HepG2 (cell line): ENCODE measurements around the gene IL1RAPL1. TPM values are rescaled to one million over a fixed set of nuclear protein-coding genes. Genes with fewer than 3 reads are reported as not detected.

Experiments used
- ATAC-seq: fragments of 200-7000 bp; cut with Tn5 transposase; 3 replicates; pipeline ENCODE4 v1.9.1; 2020; ENCODE audit warnings: mild to moderate bottlenecking, moderate library complexity
- BruUV-seq: library from RNA; stranded (reverse); fragments of 400-500 nt; replicated peaks from 2 replicates; lab custom pipeline; 2021; lab: Mats Ljungman, UMichigan
- CTCF ChIA-PET: fragments of 300-600 bp; formaldehyde crosslinking; extraction: SDS; loops from one replicate; lab custom pipeline; 2021; ENCODE audit warnings: low total read pairs, inconsistent platforms, low intra/inter-chr PET ratio; lab: Yijun Ruan, JAX
- POLR2A ChIA-PET: fragments of 350-600 bp; sonication (Branson Sonifier 250); formaldehyde crosslinking; loops from one replicate; lab custom pipeline; 2020; ENCODE audit warnings: antibody characterized with exemption, inconsistent platforms; lab: Yijun Ruan, JAX
- DNase-seq: peaks from one replicate; pipeline ENCODE4 v3.0.0-alpha.2; 2015; ENCODE audit warnings: low spot score
- FAIRE-seq: peaks from 3 replicates; lab custom pipeline; 2011; peaks lifted over from hg19 to GRCh38; lab: Jason Lieb, UNC
- H2AFZ ChIP-seq: one replicate; pipeline ENCODE4 v1.6.1; 2011; ENCODE audit warnings: low read length, inconsistent platforms
- H3K27ac ChIP-seq: fragments of 300-600 bp; 3 replicates; pipeline ENCODE4 v1.8.0; 2011; ENCODE audit warnings: mixed run types, mild to moderate bottlenecking, mixed read lengths, low read length, inconsistent platforms; ENCODE audit not compliant: insufficient read depth; ENCODE audit errors: extremely low read length
- H3K27me3 ChIP-seq, 2 experiments: fragments of 200-600 bp in 1 of 2; 2 replicates in 1 of 2; 3 replicates in 1 of 2; pipeline versions ENCODE4 v1.6.0 to v1.8.0; 2011; ENCODE audit warnings: low read length in 2 of 2, mild to moderate bottlenecking in 2 of 2, moderate library complexity in 2 of 2, inconsistent platforms in 1 of 2; ENCODE audit not compliant: insufficient read depth in 2 of 2, control insufficient read depth in 1 of 2
- H3K36me3 ChIP-seq, 2 experiments: fragments of 200-600 bp in 1 of 2; replicated peaks in 1 of 2; 2 replicates in 1 of 2; 3 replicates in 1 of 2; pipeline versions ENCODE4 v1.5.1 to v1.8.0; 2011; ENCODE audit warnings: low read length in 2 of 2, inconsistent platforms in 1 of 2; ENCODE audit not compliant: insufficient read depth in 2 of 2, control insufficient read depth in 1 of 2
- H3K4me1 ChIP-seq: 2 replicates; pipeline ENCODE4 v1.5.1; 2012; ENCODE audit warnings: low read length, inconsistent platforms; ENCODE audit not compliant: insufficient read depth
- H3K4me2 ChIP-seq: 2 replicates; pipeline ENCODE4 v1.6.0; 2011; ENCODE audit warnings: low read depth, low read length, inconsistent platforms
- H3K4me3 ChIP-seq, 3 experiments: fragments of 200-600 bp in 1 of 3; sonication (generic), shearing (Covaris generic) in 1 of 3; replicated peaks in 1 of 3; 2 replicates each; pipeline ENCODE4 v1.5.1; 2011 to 2016; ENCODE audit warnings: low read length in 3 of 3, inconsistent platforms in 2 of 3, low read depth in 2 of 3, mild to moderate bottlenecking in 2 of 3, control low read depth in 1 of 3, mixed read lengths in 1 of 3; ENCODE audit not compliant: insufficient read depth in 1 of 3
- H3K79me2 ChIP-seq: one replicate; pipeline ENCODE4 v1.6.1; 2011; ENCODE audit warnings: low read length, inconsistent platforms; ENCODE audit not compliant: insufficient read depth
- H3K9ac ChIP-seq: 2 replicates; pipeline ENCODE4 v1.6.0; 2011; ENCODE audit warnings: mild to moderate bottlenecking, low read depth, low read length, inconsistent platforms; ENCODE audit not compliant: insufficient read depth
- H3K9me3 ChIP-seq: 2 replicates; pipeline ENCODE4 v1.5.1; 2012; ENCODE audit warnings: mild to moderate bottlenecking, low read length
- H4K20me1 ChIP-seq: 2 replicates; pipeline ENCODE4 v1.6.0; 2011; ENCODE audit warnings: inconsistent platforms, mild to moderate bottlenecking, low read length, moderate library complexity; ENCODE audit not compliant: insufficient read depth
- ARID2 ChIP-seq: sonication (generic); formaldehyde crosslinking; IDR thresholded peaks from 2 replicates; pipeline ENCODE4 v1.8.1; 2022; ENCODE audit warnings: mild to moderate bottlenecking, missing genetic modification reagents, borderline replicate concordance
- NR2F1 ChIP-seq, 2 experiments: fragments of 450-650 bp in 1 of 2; formaldehyde crosslinking in 1 of 2; IDR thresholded peaks; 2 replicates each; pipeline versions ENCODE4 v1.5.0 to v1.6.1; 2016 to 2020; ENCODE audit warnings: mild to moderate bottlenecking in 1 of 2, missing compliant biosample characterization in 1 of 2, missing genetic modification reagents in 1 of 2, moderate library complexity in 1 of 2
- SIX1 ChIP-seq: sonication (generic); formaldehyde crosslinking; IDR thresholded peaks from 2 replicates; pipeline ENCODE4 v1.4.0; 2020; ENCODE audit warnings: missing genetic modification reagents, borderline replicate concordance
- ZKSCAN1 ChIP-seq: fragments of 150-350 bp; IDR thresholded peaks from 2 replicates; pipeline ENCODE4 v1.6.1; 2014; ENCODE audit warnings: low read length
- ZMYM4 ChIP-seq: sonication (generic); formaldehyde crosslinking; IDR thresholded peaks from 2 replicates; pipeline ENCODE4 v1.8.1; 2023; ENCODE audit warnings: mild to moderate bottlenecking, missing genetic modification reagents
- ZNF256 ChIP-seq: sonication (generic); formaldehyde crosslinking; conservative IDR thresholded peaks from 2 replicates; pipeline ENCODE4 v1.4.0; 2020; ENCODE audit warnings: missing genetic modification reagents
- ZNF468 ChIP-seq: sonication (generic); formaldehyde crosslinking; IDR thresholded peaks from 2 replicates; pipeline ENCODE4 v1.8.0; 2022; ENCODE audit warnings: mild to moderate bottlenecking, moderate library complexity, missing genetic modification reagents
- ZNF556 ChIP-seq: sonication (generic); formaldehyde crosslinking; IDR thresholded peaks from 2 replicates; pipeline ENCODE4 v1.4.0; 2020; ENCODE audit warnings: mild to moderate bottlenecking, missing genetic modification reagents, borderline replicate concordance
- ZNF577 ChIP-seq: sonication (generic); formaldehyde crosslinking; IDR thresholded peaks from 2 replicates; pipeline ENCODE4 v1.4.0; 2020; ENCODE audit warnings: mild to moderate bottlenecking, low read depth, missing genetic modification reagents, borderline replicate concordance
- WGBS: methylation state at CpG from one replicate; pipeline ENCODE4 v1.1.6; 2017; ENCODE audit warnings: low lambda C conversion rate; 5-methylcytosine and 5-hydroxymethylcytosine counted together
- in situ Hi-C: cut with HindIII; loops from 2 replicates; pipeline ENCODE4 v1.10.0; 2017; ENCODE audit warnings: low pct_unique_long_range_greater_than_20kb; ENCODE audit not compliant: extremely low pct_ligation_motif_present
- intact Hi-C: fragments of 100-400 bp; cut with micrococcal nuclease; formaldehyde crosslinking; loops from one replicate; pipeline ENCODE4 v1.10.0; 2022; ENCODE audit not compliant: unreplicated experiment
- polyA plus RNA-seq, 8 experiments: library from polyadenylated mRNA; depleted of rRNA in 3 of 8; stranded (reverse) in 7 of 8; unstranded in 1 of 8; fragments of >200 nt; fragmentation: Illumina TruSeq in 4 of 8; extraction: Trizol in 4 of 8; gene quantifications; 2 replicates each; pipeline versions ENCODE4 v1.2.1 to v1.2.3, GENCODE V29; 2011 to 2016; ENCODE audit warnings: low read depth in 4 of 8, missing spikeins in 1 of 8, mixed read lengths in 1 of 8; ENCODE audit not compliant: insufficient read depth in 1 of 8
- total RNA-seq, 5 experiments: library from RNA; depleted of rRNA; stranded (reverse); fragments of >200 nt; fragmentation: Illumina TruSeq; extraction: Trizol; gene quantifications; 2 replicates each; pipeline ENCODE4 v1.2.3, GENCODE V29; 2016; ENCODE audit warnings: low read depth in 1 of 5
- TF ChIP-seq, protein P1 (sequence below): sonication (generic); formaldehyde crosslinking; IDR thresholded peaks from 2 replicates; pipeline ENCODE4 v1.5.0; 2020; ENCODE audit warnings: mild to moderate bottlenecking, missing genetic modification reagents
- TF ChIP-seq, protein P2 (sequence below): sonication (generic); formaldehyde crosslinking; IDR thresholded peaks from 2 replicates; pipeline ENCODE4 v1.4.0; 2020; ENCODE audit warnings: low read depth, missing genetic modification reagents
- TF ChIP-seq, protein P3 (sequence below): IDR thresholded peaks from 2 replicates; pipeline ENCODE4 v1.6.1; 2016; ENCODE audit warnings: mild to moderate bottlenecking
- TF ChIP-seq, protein P4 (sequence below): sonication (generic); formaldehyde crosslinking; IDR thresholded peaks from 2 replicates; pipeline ENCODE4 v1.8.0; 2022; ENCODE audit warnings: mild to moderate bottlenecking, missing genetic modification reagents, moderate library complexity

The IL1RAPL1 gene
- total and polyA plus RNA-seq, 2 of the 13 experiments (the other 11 are each of a cell fraction or from before 2014, with no cell fraction given) = 0.04 TPM; not detected in 1

DNA sequence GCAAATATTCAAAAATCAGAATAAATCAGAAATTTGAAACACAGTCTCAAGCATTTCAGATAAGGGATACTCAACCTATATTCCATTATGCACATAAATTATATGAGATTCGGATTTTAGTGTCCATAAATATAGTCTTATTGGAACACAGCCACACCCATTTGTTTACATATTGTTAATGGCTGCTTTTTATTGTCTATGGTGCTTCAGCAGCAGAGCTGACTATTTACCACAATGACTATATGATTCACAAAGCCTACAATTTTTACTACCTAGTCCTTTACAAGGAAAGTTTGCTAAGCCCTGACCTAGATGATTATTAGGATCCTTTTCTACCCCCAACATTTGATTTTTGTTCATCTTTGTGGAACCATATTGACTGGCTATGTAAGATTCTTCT lies 63.9 kb downstream of the IL1RAPL1 start:
- FAIRE-seq (no peak), DNase-seq (no peak), ATAC-seq (no peak)
- Histone ChIP-seq H3K4me3 (no peak overlapping the region), H2AFZ (no peak overlapping the region), H3K27me3 (no peaks in the 10 kb centered on the region), H3K4me2 (no peak overlapping the region), H3K9me3 (no peaks in the 10 kb centered on the region), H4K20me1 (no peaks in the 10 kb centered on the region), H3K36me3 (no peaks in the 10 kb centered on the region), H3K4me1 (no peaks in the 10 kb centered on the region), H3K79me2 (no peaks in the 10 kb centered on the region), H3K27ac (no peak overlapping the region), H3K9ac (no peak overlapping the region)
- intact Hi-C loops = no loop called here
- CTCF ChIA-PET = no interaction called here
- in situ Hi-C loops = no loop called here
- 6% methylated on average over 1 of the region's 1 CpG for WGBS
- POLR2A ChIA-PET = no interaction called here
- no TSS peak for BruUV-seq
- TF ChIP-seq ZNF468 (CRISPR knock-in tag) (no peak), NR2F1 (CRISPR knock-in tag; IDR thresholded peaks at IDR 0.05) (no peak), ZNF556 (CRISPR knock-in tag) (no peak), ZNF577 (CRISPR knock-in tag) (no peak), ARID2 (CRISPR knock-in tag) (no peak), ZMYM4 (no peak), SIX1 (no peak), ZNF256 (CRISPR knock-in tag) (no peak), ZKSCAN1 (no peak)
- TF ChIP-seq, protein P1, sequence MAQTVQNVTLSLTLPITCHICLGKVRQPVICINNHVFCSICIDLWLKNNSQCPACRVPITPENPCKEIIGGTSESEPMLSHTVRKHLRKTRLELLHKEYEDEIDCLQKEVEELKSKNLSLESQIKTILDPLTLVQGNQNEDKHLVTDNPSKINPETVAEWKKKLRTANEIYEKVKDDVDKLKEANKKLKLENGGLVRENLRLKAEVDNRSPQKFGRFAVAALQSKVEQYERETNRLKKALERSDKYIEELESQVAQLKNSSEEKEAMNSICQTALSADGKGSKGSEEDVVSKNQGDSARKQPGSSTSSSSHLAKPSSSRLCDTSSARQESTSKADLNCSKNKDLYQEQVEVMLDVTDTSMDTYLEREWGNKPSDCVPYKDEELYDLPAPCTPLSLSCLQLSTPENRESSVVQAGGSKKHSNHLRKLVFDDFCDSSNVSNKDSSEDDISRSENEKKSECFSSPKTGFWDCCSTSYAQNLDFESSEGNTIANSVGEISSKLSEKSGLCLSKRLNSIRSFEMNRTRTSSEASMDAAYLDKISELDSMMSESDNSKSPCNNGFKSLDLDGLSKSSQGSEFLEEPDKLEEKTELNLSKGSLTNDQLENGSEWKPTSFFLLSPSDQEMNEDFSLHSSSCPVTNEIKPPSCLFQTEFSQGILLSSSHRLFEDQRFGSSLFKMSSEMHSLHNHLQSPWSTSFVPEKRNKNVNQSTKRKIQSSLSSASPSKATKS (CRISPR knock-in tag) = no peak
- TF ChIP-seq, protein P2, sequence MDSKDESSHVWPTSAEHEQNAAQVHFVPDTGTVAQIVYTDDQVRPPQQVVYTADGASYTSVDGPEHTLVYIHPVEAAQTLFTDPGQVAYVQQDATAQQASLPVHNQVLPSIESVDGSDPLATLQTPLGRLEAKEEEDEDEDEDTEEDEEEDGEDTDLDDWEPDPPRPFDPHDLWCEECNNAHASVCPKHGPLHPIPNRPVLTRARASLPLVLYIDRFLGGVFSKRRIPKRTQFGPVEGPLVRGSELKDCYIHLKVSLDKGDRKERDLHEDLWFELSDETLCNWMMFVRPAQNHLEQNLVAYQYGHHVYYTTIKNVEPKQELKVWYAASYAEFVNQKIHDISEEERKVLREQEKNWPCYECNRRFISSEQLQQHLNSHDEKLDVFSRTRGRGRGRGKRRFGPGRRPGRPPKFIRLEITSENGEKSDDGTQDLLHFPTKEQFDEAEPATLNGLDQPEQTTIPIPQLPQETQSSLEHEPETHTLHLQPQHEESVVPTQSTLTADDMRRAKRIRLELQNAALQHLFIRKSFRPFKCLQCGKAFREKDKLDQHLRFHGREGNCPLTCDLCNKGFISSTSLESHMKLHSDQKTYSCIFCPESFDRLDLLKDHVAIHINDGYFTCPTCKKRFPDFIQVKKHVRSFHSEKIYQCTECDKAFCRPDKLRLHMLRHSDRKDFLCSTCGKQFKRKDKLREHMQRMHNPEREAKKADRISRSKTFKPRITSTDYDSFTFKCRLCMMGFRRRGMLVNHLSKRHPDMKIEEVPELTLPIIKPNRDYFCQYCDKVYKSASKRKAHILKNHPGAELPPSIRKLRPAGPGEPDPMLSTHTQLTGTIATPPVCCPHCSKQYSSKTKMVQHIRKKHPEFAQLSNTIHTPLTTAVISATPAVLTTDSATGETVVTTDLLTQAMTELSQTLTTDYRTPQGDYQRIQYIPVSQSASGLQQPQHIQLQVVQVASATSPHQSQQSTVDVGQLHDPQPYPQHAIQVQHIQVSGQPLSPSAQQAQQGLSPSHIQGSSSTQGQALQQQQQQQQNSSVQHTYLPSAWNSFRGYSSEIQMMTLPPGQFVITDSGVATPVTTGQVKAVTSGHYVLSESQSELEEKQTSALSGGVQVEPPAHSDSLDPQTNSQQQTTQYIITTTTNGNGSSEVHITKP (CRISPR knock-in tag) = no peak
- TF ChIP-seq, protein P3, sequence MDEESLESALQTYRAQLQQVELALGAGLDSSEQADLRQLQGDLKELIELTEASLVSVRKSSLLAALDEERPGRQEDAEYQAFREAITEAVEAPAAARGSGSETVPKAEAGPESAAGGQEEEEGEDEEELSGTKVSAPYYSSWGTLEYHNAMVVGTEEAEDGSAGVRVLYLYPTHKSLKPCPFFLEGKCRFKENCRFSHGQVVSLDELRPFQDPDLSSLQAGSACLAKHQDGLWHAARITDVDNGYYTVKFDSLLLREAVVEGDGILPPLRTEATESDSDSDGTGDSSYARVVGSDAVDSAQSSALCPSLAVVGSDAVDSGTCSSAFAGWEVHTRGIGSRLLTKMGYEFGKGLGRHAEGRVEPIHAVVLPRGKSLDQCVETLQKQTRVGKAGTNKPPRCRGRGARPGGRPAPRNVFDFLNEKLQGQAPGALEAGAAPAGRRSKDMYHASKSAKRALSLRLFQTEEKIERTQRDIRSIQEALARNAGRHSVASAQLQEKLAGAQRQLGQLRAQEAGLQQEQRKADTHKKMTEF = no peak
- TF ChIP-seq, protein P4, sequence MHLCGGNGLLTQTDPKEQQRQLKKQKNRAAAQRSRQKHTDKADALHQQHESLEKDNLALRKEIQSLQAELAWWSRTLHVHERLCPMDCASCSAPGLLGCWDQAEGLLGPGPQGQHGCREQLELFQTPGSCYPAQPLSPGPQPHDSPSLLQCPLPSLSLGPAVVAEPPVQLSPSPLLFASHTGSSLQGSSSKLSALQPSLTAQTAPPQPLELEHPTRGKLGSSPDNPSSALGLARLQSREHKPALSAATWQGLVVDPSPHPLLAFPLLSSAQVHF (CRISPR knock-in tag) = no peak
